Transverse colon (tissue), 4 donors: ENCODE data around the gene TMEM245. TPM values are rescaled to one million over a fixed set of nuclear protein-coding genes. Genes with fewer than 3 reads are reported as not detected.

Experiments used
- DNase-seq: peaks from one replicate; pipeline ENCODE4 v3.0.0-alpha.2; 2019
- H3K27ac ChIP-seq, 4 donors: fragments of 200-600 bp; sonication (generic); 2 replicates each; pipeline ENCODE4 v1.5.1; 2016 to 2018; ENCODE audit warnings: inconsistent platforms in 4 of 4
- H3K27me3 ChIP-seq: fragments of 200-600 bp; sonication (generic); 2 replicates; pipeline ENCODE4 v1.5.1; 2017; ENCODE audit warnings: inconsistent platforms
- H3K36me3 ChIP-seq, 4 donors: fragments of 200-600 bp; sonication (generic); 2 replicates each; pipeline ENCODE4 v1.5.1; 2017 to 2019; ENCODE audit warnings: inconsistent platforms in 4 of 4
- H3K4me1 ChIP-seq, 4 donors: fragments of 200-600 bp; sonication (generic); 2 replicates each; pipeline ENCODE4 v1.5.1; 2017 to 2020; ENCODE audit warnings: inconsistent platforms in 4 of 4
- H3K4me3 ChIP-seq, 4 donors: fragments of 200-600 bp; sonication (generic); 1 replicate in 1 of 4; 2 replicates in 3 of 4; pipeline versions ENCODE4 v1.5.1 to v1.6.1; 2017 to 2019; ENCODE audit warnings: inconsistent platforms in 4 of 4
- H3K9me3 ChIP-seq, 2 donors: fragments of 200-600 bp; sonication (generic); 2 replicates each; pipeline ENCODE4 v1.5.1; 2017 to 2019; ENCODE audit warnings: inconsistent platforms in 2 of 2
- CTCF ChIP-seq, 5 experiments: fragments of 200-600 bp in 3 of 5; fragments of 450-650 bp in 2 of 5; sonication (generic) in 3 of 5; IDR thresholded peaks; 1 replicate in 2 of 5; 2 replicates in 3 of 5; pipeline ENCODE4 v1.5.1; 2016 to 2017; ENCODE audit warnings: antibody characterized with exemption in 5 of 5, inconsistent platforms in 3 of 5, mild to moderate bottlenecking in 2 of 5, moderate library complexity in 1 of 5
- EP300 ChIP-seq: sonication (generic); formaldehyde crosslinking; IDR thresholded peaks from one replicate; pipeline ENCODE4 v1.6.1; 2017; ENCODE audit warnings: antibody characterized with exemption, low read depth
- POLR2A ChIP-seq: fragments of 450-650 bp; IDR thresholded peaks from one replicate; pipeline ENCODE4 v1.6.1; 2016; ENCODE audit warnings: antibody characterized with exemption, mild to moderate bottlenecking, moderate library complexity
- POLR2AphosphoS5 ChIP-seq, 3 donors: sonication (generic); formaldehyde crosslinking; IDR thresholded peaks; one replicate each; pipeline ENCODE4 v1.6.1; 2016; ENCODE audit warnings: antibody characterized with exemption in 3 of 3
- WGBS, 2 donors: methylation state at CpG; one replicate each; pipeline ENCODE4 v1.1.5; 2018; ENCODE audit warnings: low coverage in 1 of 2; 5-methylcytosine and 5-hydroxymethylcytosine counted together
- in situ Hi-C, 4 donors: fragments of 200-750 bp; cut with MboI; loops; one replicate each; pipeline versions ENCODE4 v1.15.0 to v1.15.1; 2017; ENCODE audit warnings: low sequenced_read_pairs in 3 of 4, low pct_ligation_motif_present in 1 of 4, low pct_unique_long_range_greater_than_20kb in 1 of 4
- intact Hi-C: fragments of 100-400 bp; cut with DNase I; formaldehyde crosslinking; loops from one replicate; pipeline ENCODE4 v1.15.1; 2023; ENCODE audit warnings: low total_unique reads
- total RNA-seq, 4 donors: library from RNA; depleted of rRNA; stranded (reverse); fragments of >200 nt; gene quantifications; one replicate each; pipeline ENCODE4 v1.1.0, GENCODE V29; 2016

The TMEM245 gene
- total RNA-seq, 4 donors from 2014 or later = 28.5 to 63.6 (median 58.7) TPM

GRCh38 chr9:109162677-109163076 lies 42.9 kb upstream of the TMEM245 start:
- no peak for DNase-seq
- H3K36me3 ChIP-seq = no peaks in the 10 kb centered on the region

GRCh38 chr9:109161471-109161870 lies 41.7 kb upstream of the TMEM245 start:
- TF ChIP-seq EP300 (no peak), CTCF (IDR thresholded peaks at IDR 0.05) (no peak), POLR2A (no peak), POLR2AphosphoS5 (IDR thresholded peaks at IDR 0.05) (no peak)
- intact Hi-C loops (no loop called here), in situ Hi-C loops (no loop called here)
- Histone ChIP-seq H3K36me3 (no peaks in the 10 kb centered on the region), H3K27ac (no peak overlapping the region), H3K4me3 (no peak overlapping the region), H3K4me1 (no peaks in the 10 kb centered on the region), H3K27me3 (peaks cover 10% of the 10 kb centered on the region), H3K9me3 (no peaks in the 10 kb centered on the region)
- DNase-seq = no peak
- 91 to 93% methylated on average over 3 of the region's 3 CpGs for WGBS, 2 donors

More at GRCh38 chr9:109162677-109163076, 42.9 kb upstream of the TMEM245 start:
- 48 to 75% methylated on average over 2 to 3 of the region's 3 CpGs for WGBS, 2 donors
- TF ChIP-seq EP300 (no peak), CTCF (IDR thresholded peaks at IDR 0.05) (no peak), POLR2A (no peak), POLR2AphosphoS5 (IDR thresholded peaks at IDR 0.05) (no peak)
- H3K4me3 ChIP-seq = no peak overlapping the region
- intact Hi-C loops = no loop called here
- H3K4me1 ChIP-seq = no peaks in the 10 kb centered on the region
- peaks cover 22% of the 10 kb centered on the region for H3K27me3 ChIP-seq
- H3K27ac ChIP-seq = no peak overlapping the region
- in situ Hi-C loops = no loop called here
- no peaks in the 10 kb centered on the region for H3K9me3 ChIP-seq

- WGBS, 2 donors = 85 to 100% methylated on average over 3 to 4 of the region's 4 CpGs
- H3K4me1 ChIP-seq = no peaks in the 10 kb centered on the region
- no peaks in the 10 kb centered on the region for H3K9me3 ChIP-seq
- intact Hi-C loops (no loop called here), in situ Hi-C loops (no loop called here)
- no peaks in the 10 kb centered on the region for H3K36me3 ChIP-seq
- no peaks in the 10 kb centered on the region for H3K27me3 ChIP-seq
- no peak for DNase-seq
- no peak overlapping the region for H3K4me3 ChIP-seq
- no peak overlapping the region for H3K27ac ChIP-seq
- no peak for TF ChIP-seq POLR2A
- TF ChIP-seq CTCF (IDR thresholded peaks at IDR 0.05) = no peak
- TF ChIP-seq EP300 = no peak
- TF ChIP-seq POLR2AphosphoS5 (IDR thresholded peaks at IDR 0.05) = no peak
Observed at GRCh38 chr9:109159583-109159982, 39.8 kb upstream of the TMEM245 start.

GRCh38 chr9:109158651-109159050 lies 38.9 kb upstream of the TMEM245 start:
- Histone ChIP-seq H3K9me3 (peaks cover 0 to 2% of the 10 kb centered on the region in 2 donors), H3K27me3 (no peaks in the 10 kb centered on the region), H3K4me3 (no peak overlapping the region), H3K27ac (no peak overlapping the region), H3K4me1 (no peaks in the 10 kb centered on the region), H3K36me3 (no peaks in the 10 kb centered on the region)
- intact Hi-C loops = no loop called here
- no peak for TF ChIP-seq POLR2AphosphoS5 (IDR thresholded peaks at IDR 0.05)
- TF ChIP-seq EP300 = no peak
- TF ChIP-seq CTCF (IDR thresholded peaks at IDR 0.05) = no peak
- TF ChIP-seq POLR2A = no peak
- in situ Hi-C loops = no loop called here
- DNase-seq = no peak
